Measurements from ENCODE around the gene OXSR1. TPM values are rescaled to one million over a fixed set of nuclear protein-coding genes. Genes with fewer than 3 reads are reported as not detected.

OXSR1 gene
- total RNA-seq, 4 donors from 2014 or later = 28.8 to 48.2 (median 37.6) TPM

GRCh38 chr3:38147421-38147820 is 17.9 kb upstream of the OXSR1 start:
- intact Hi-C loops (cut with DNase I) = no loop called here
- peak overlapping the region in 3 of 4 donors; percentile 56 to 62 (median 57) for H3K27ac ChIP-seq
- peaks cover 0 to 30% (median 0%) of the 10 kb centered on the region in 3 donors for H3K4me1 ChIP-seq
- peaks cover 0 to 3% (median 0%) of the 10 kb centered on the region in 3 donors for H3K9me3 ChIP-seq
- H3K4me3 ChIP-seq = no peak overlapping the region
- TF ChIP-seq POLR2A (IDR thresholded peaks at IDR 0.05) (no peak), CTCF (IDR thresholded peaks at IDR 0.05) (no peak)
- peaks cover 0 to 4% (median 0%) of the 10 kb centered on the region in 3 donors for H3K36me3 ChIP-seq
- no peak for DNase-seq
- WGBS, 2 donors = 79 to 93% methylated on average over 3 of the region's 3 CpGs
- no peaks in the 10 kb centered on the region for H3K27me3 ChIP-seq

- H3K9me3 ChIP-seq = peaks cover 0 to 3% (median 0%) of the 10 kb centered on the region in 3 donors
- intact Hi-C loops (cut with DNase I) = no loop called here
Observed at GRCh38 chr3:38148311-38148882, 16.9 kb upstream of the OXSR1 start.

GRCh38 chr3:38149708-38150107 is 15.6 kb upstream of the OXSR1 start:
- no peak for TF ChIP-seq POLR2A (IDR thresholded peaks at IDR 0.05)
- no peak for TF ChIP-seq CTCF (IDR thresholded peaks at IDR 0.05)
- H3K36me3 ChIP-seq = no peaks in the 10 kb centered on the region
- intact Hi-C loops (cut with DNase I) = no loop called here
- H3K27me3 ChIP-seq = no peaks in the 10 kb centered on the region
- H3K4me3 ChIP-seq = no peak overlapping the region
- peaks cover 0 to 3% (median 0%) of the 10 kb centered on the region in 3 donors for H3K9me3 ChIP-seq
- WGBS, 2 donors = 58 to 77% methylated on average over 3 of the region's 3 CpGs
- peak overlapping the region in 2 of 4 donors; percentile 25 to 31 for H3K27ac ChIP-seq
- no peak for DNase-seq
- peaks cover 4 to 53% (median 4%) of the 10 kb centered on the region in 3 donors for H3K4me1 ChIP-seq

More at GRCh38 chr3:38148311-38148882, 16.9 kb upstream of the OXSR1 start:
- Histone ChIP-seq H3K4me1 (peaks cover 0 to 40% (median 0%) of the 10 kb centered on the region in 3 donors), H3K36me3 (no peaks in the 10 kb centered on the region), H3K27ac (peak overlapping the region in 2 of 4 donors; percentile 57 to 62), H3K27me3 (no peaks in the 10 kb centered on the region), H3K4me3 (no peak overlapping the region)
- TF ChIP-seq CTCF (IDR thresholded peaks at IDR 0.05) (no peak), POLR2A (IDR thresholded peaks at IDR 0.05) (no peak)
- WGBS, 2 donors = 57 to 71% methylated on average over 5 of the region's 5 CpGs
- no peak for DNase-seq

DNA sequence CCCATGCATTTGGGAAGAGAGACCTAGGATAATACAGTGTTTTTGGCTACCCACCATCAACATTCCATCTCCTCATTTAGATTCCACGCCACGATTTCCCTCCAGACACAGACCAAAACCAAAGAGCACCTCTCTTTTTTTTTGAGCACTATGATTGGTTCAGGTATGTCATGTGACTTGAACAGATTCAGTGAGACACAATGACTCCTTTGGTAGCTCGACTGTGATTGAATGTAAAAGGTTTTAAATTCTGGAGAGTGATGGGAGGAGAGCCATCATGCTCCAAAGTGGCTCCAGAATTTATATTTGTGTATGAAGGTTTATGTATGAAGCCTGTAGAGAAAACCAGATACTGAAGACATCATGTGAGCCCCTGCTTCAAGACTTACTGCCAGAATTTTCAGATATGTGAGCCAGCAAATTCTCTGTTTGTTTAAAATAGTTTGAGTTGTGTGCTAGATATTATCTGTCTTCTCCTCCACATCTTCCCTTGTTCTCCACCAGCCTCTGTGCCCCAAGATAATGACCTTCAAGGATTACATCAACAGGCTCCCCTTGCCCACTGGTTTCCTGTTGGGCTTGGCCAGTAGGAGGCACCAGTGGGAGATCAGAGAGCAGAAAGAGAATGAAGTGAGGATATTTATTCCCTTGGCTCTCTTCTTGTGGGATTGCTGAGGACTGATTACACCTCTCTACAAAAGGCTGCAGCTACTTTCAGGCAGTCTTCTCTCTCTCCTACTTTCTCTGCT is 14.4 kb upstream of the OXSR1 start:
- Histone ChIP-seq H3K4me1 (peaks cover 4 to 61% (median 4%) of the 10 kb centered on the region in 3 donors), H3K4me3 (no peak overlapping the region), H3K27ac (peak overlapping the region; percentile 53 to 89 (median 76)), H3K36me3 (no peaks in the 10 kb centered on the region), H3K27me3 (no peaks in the 10 kb centered on the region), H3K9me3 (peaks cover 0 to 2% (median 0%) of the 10 kb centered on the region in 3 donors)
- no peak for DNase-seq
- intact Hi-C loops (cut with DNase I) = no loop called here
- peak in 1 of 6 experiments; percentile 37 for TF ChIP-seq CTCF (IDR thresholded peaks at IDR 0.05)
- TF ChIP-seq POLR2A (IDR thresholded peaks at IDR 0.05) = no peak
- 83% methylated on average over 3 of the region's 3 CpGs for WGBS, 2 donors

DNA sequence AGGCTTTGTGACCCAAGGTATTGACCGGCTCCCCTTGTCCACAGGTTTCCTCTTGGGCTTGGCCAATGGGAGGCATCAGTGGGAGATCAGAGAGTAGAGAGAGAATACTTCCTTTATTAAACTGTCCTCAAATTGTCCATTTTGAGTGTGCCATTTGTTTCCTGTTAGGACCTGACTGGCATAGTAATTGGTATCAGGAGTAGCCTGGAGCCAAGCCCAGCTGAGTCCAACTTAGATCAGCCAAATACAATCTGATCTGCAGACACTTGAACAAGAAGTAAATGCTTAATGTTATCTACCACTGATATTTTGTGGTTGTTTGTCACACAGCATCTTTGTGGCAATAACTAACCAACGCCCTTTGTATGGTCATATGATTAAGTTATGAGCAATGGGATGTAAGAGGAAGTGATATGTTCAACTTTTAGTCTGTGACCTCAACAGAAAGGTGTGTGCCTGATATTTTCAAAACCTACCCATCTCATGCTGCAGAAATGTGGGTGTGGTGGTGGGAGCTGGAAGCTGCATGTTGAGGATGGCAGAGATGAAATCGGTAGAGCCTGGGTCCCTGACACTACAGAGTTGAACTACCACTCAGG is 13.6 kb upstream of the OXSR1 start:
- no peaks in the 10 kb centered on the region for H3K9me3 ChIP-seq
- H3K27ac ChIP-seq = peak overlapping the region; percentile 53 to 89 (median 76)
- no peak for DNase-seq
- H3K4me1 ChIP-seq = peaks cover 4 to 61% (median 4%) of the 10 kb centered on the region in 3 donors
- no peaks in the 10 kb centered on the region for H3K27me3 ChIP-seq
- TF ChIP-seq CTCF (IDR thresholded peaks at IDR 0.05) (no peak), POLR2A (IDR thresholded peaks at IDR 0.05) (no peak)
- intact Hi-C loops (cut with DNase I) = no loop called here
- H3K4me3 ChIP-seq = no peak overlapping the region
- no peaks in the 10 kb centered on the region for H3K36me3 ChIP-seq
- 46 to 71% methylated on average over 3 of the region's 3 CpGs for WGBS, 2 donors

All from esophagus squamous epithelium (tissue), 5 donors.